Endothelial cell (in vitro differentiated cells): Measurements from ENCODE around the gene COPG2. TPM values are rescaled to one million over a fixed set of nuclear protein-coding genes. Genes with fewer than 3 reads are reported as not detected.

Experiments
- DNase-seq: peaks from one replicate; pipeline ENCODE4 v3.0.0; 2021; ENCODE audit warnings: low spot score
- H3K27ac Mint-ChIP-seq: one replicate; pipeline ENCODE4 v1.8.0; 2021; ENCODE audit warnings: mixed read lengths, inconsistent platforms; ENCODE audit not compliant: unreplicated experiment
- H3K27me3 Mint-ChIP-seq: one replicate; pipeline ENCODE4 v1.8.0; 2021; ENCODE audit warnings: mild to moderate bottlenecking, moderate library complexity, mixed read lengths, inconsistent platforms; ENCODE audit not compliant: unreplicated experiment
- H3K36me3 Mint-ChIP-seq: one replicate; pipeline ENCODE4 v1.8.0; 2021; ENCODE audit warnings: mild to moderate bottlenecking, low read depth, mixed read lengths, inconsistent platforms; ENCODE audit not compliant: unreplicated experiment
- H3K4me1 Mint-ChIP-seq: one replicate; pipeline ENCODE4 v1.8.0; 2021; ENCODE audit warnings: mild to moderate bottlenecking, mixed read lengths, inconsistent platforms; ENCODE audit not compliant: unreplicated experiment
- H3K4me3 Mint-ChIP-seq: one replicate; pipeline ENCODE4 v1.8.0; 2021; ENCODE audit warnings: mild to moderate bottlenecking, mixed read lengths, inconsistent platforms; ENCODE audit not compliant: unreplicated experiment
- H3K9me3 Mint-ChIP-seq: one replicate; pipeline ENCODE4 v1.8.0; 2021; ENCODE audit warnings: mixed read lengths, inconsistent platforms; ENCODE audit not compliant: unreplicated experiment
- CTCF ChIP-seq: fragments of 200-600 bp; sonication (generic); IDR thresholded peaks from one replicate; pipeline ENCODE4 v1.5.0; 2021; ENCODE audit warnings: antibody characterized with exemption; ENCODE audit not compliant: unreplicated experiment
- total RNA-seq: library from RNA; stranded (reverse); fragmentation: NEBNext Ultra II Directional; extraction: Animal tissue kit (Norgen Biotek cat#: 25700); gene quantifications from one replicate; pipeline ENCODE4 v1.2.1, GENCODE V29; 2021; ENCODE audit not compliant: unreplicated experiment

The COPG2 gene
- total RNA-seq, 1 donor from 2014 or later, result 40.0 TPM

GRCh38 chr7:130475776-130476175, 192.8 kb downstream of the COPG2 start:
- H3K27ac Mint-ChIP-seq, result no peak overlapping the region
- H3K36me3 Mint-ChIP-seq, result no peaks in the 10 kb centered on the region
- no peak for DNase-seq
- no peaks in the 10 kb centered on the region for H3K4me1 Mint-ChIP-seq
- H3K9me3 Mint-ChIP-seq, result no peaks in the 10 kb centered on the region
- no peaks in the 10 kb centered on the region for H3K27me3 Mint-ChIP-seq
- no peak overlapping the region for H3K4me3 Mint-ChIP-seq
- no peak for TF ChIP-seq CTCF

GRCh38 chr7:130473876-130474275, 194.7 kb downstream of the COPG2 start:
- TF ChIP-seq CTCF, result no peak
- no peaks in the 10 kb centered on the region for H3K36me3 Mint-ChIP-seq
- no peak overlapping the region for H3K27ac Mint-ChIP-seq

GRCh38 chr7:130473289-130473688, 195.3 kb downstream of the COPG2 start:
- H3K27ac Mint-ChIP-seq, result no peak overlapping the region
- no peaks in the 10 kb centered on the region for H3K4me1 Mint-ChIP-seq
- H3K4me3 Mint-ChIP-seq, result no peak overlapping the region
- DNase-seq, result no peak
- no peaks in the 10 kb centered on the region for H3K9me3 Mint-ChIP-seq
- TF ChIP-seq CTCF, result no peak
- no peaks in the 10 kb centered on the region for H3K36me3 Mint-ChIP-seq
- H3K27me3 Mint-ChIP-seq, result no peaks in the 10 kb centered on the region

More at GRCh38 chr7:130473876-130474275, 194.7 kb downstream of the COPG2 start:
- Mint-ChIP-seq H3K27me3 (no peaks in the 10 kb centered on the region), H3K4me3 (no peak overlapping the region), H3K9me3 (no peaks in the 10 kb centered on the region), H3K4me1 (no peaks in the 10 kb centered on the region)
- no peak for DNase-seq

- H3K4me1 Mint-ChIP-seq, result no peaks in the 10 kb centered on the region
- H3K27me3 Mint-ChIP-seq, result no peaks in the 10 kb centered on the region
- no peak for TF ChIP-seq CTCF
- no peak overlapping the region for H3K4me3 Mint-ChIP-seq
- H3K9me3 Mint-ChIP-seq, result no peaks in the 10 kb centered on the region
- no peak overlapping the region for H3K27ac Mint-ChIP-seq
- H3K36me3 Mint-ChIP-seq, result no peaks in the 10 kb centered on the region
- DNase-seq, result no peak
Measured at GRCh38 chr7:130471974-130472373, 196.6 kb downstream of the COPG2 start.

GRCh38 chr7:130468612-130469011, 199.9 kb downstream of the COPG2 start:
- Mint-ChIP-seq H3K4me1 (no peaks in the 10 kb centered on the region), H3K9me3 (no peaks in the 10 kb centered on the region), H3K36me3 (no peaks in the 10 kb centered on the region), H3K27ac (no peak overlapping the region), H3K4me3 (no peak overlapping the region), H3K27me3 (no peaks in the 10 kb centered on the region)
- TF ChIP-seq CTCF, result no peak
- DNase-seq, result no peak
